A549 (cell line): ENCODE data around the gene RAPGEF6. TPM values are rescaled to one million over a fixed set of nuclear protein-coding genes. Genes with fewer than 3 reads are reported as not detected.

Experiments
- ATAC-seq, 2 experiments: fragments of 200-7000 bp in 1 of 2; fragments of >200 bp in 1 of 2; cut with Nextera tagmentation in 1 of 2; cut with Tn5 transposase in 1 of 2; 3 replicates each; pipeline versions ENCODE4 v1.8.0 to v1.9.1; 2018 to 2020; ENCODE audit warnings: mild to moderate bottlenecking in 1 of 2, moderate library complexity in 1 of 2
- CTCF ChIA-PET: fragments of 300-600 bp; sonication (Branson Sonifier 250); formaldehyde crosslinking; extraction: SDS; loops from one replicate; lab custom pipeline; 2021; ENCODE audit warnings: antibody characterized with exemption, inconsistent platforms; lab: Yijun Ruan, JAX
- POLR2A ChIA-PET: fragments of 350-600 bp; formaldehyde crosslinking; extraction: SDS; loops from one replicate; lab custom pipeline; 2021; ENCODE audit warnings: antibody characterized with exemption, inconsistent platforms; lab: Yijun Ruan, JAX
- DNase-seq, 2 experiments: peaks; one replicate each; pipeline versions ENCODE4 v3.0.0 to v3.0.0-alpha.2; 2011 to 2016; ENCODE audit warnings: low read depth in 1 of 2, low spot score in 1 of 2
- FAIRE-seq: peaks from 2 replicates; lab custom pipeline; 2011; peaks lifted over from hg19 to GRCh38; lab: Jason Lieb, UNC
- H3K27ac ChIP-seq, 2 experiments: fragments of >200 bp; sonication (Bioruptor Twin); formaldehyde crosslinking; 3 replicates each; pipeline ENCODE4 v1.5.1; 2016 to 2017
- H3K4me1 ChIP-seq: fragments of >200 bp; sonication (Bioruptor Twin); formaldehyde crosslinking; 3 replicates; pipeline ENCODE4 v1.6.1; 2016
- H3K4me2 ChIP-seq: fragments of >200 bp; sonication (Bioruptor Twin); formaldehyde crosslinking; 3 replicates; pipeline ENCODE4 v1.6.1; 2016
- H3K4me3 ChIP-seq: fragments of >200 bp; sonication (Bioruptor Twin); formaldehyde crosslinking; 3 replicates; pipeline ENCODE4 v1.5.1; 2016
- H3K9me3 ChIP-seq: fragments of >200 bp; sonication (Bioruptor Twin); formaldehyde crosslinking; 3 replicates; pipeline ENCODE4 v1.6.1; 2016
- BCL3 ChIP-seq: fragments of >200 bp; sonication (Bioruptor Twin); formaldehyde crosslinking; IDR thresholded peaks from 3 replicates; pipeline ENCODE4 v1.6.1; 2016
- BHLHE40 ChIP-seq: IDR thresholded peaks from 2 replicates; pipeline ENCODE4 v1.6.1; 2012; ENCODE audit warnings: low read depth, low read length, inconsistent platforms
- CBX2 ChIP-seq: fragments of 200-600 bp; sonication (generic); IDR thresholded peaks from 2 replicates; pipeline ENCODE4 v1.6.1; 2016; ENCODE audit warnings: low read depth, mild to moderate bottlenecking, borderline replicate concordance
- CBX8 ChIP-seq: fragments of 200-600 bp; sonication (generic); IDR thresholded peaks from 2 replicates; pipeline ENCODE4 v1.6.1; 2016
- CHD2 ChIP-seq: fragments of 150-350 bp; IDR thresholded peaks from 2 replicates; pipeline ENCODE4 v1.6.1; 2014; ENCODE audit warnings: low read length; ENCODE audit not compliant: partially characterized antibody
- CHD4 ChIP-seq: fragments of 200-600 bp; sonication (generic); IDR thresholded peaks from 2 replicates; pipeline ENCODE4 v1.6.1; 2016; ENCODE audit warnings: antibody characterized with exemption, mild to moderate bottlenecking, borderline replicate concordance
- CTCF ChIP-seq: fragments of >200 bp; sonication (Bioruptor Twin); formaldehyde crosslinking; IDR thresholded peaks from 3 replicates; pipeline ENCODE4 v1.5.1; 2016
- E2F6 ChIP-seq: IDR thresholded peaks from 2 replicates; pipeline ENCODE4 v1.6.1; 2012; ENCODE audit warnings: low read depth, borderline replicate concordance
- EHMT2 ChIP-seq: fragments of 200-600 bp; sonication (generic); IDR thresholded peaks from 2 replicates; pipeline ENCODE4 v1.6.1; 2016; ENCODE audit warnings: antibody characterized with exemption, low read depth, mild to moderate bottlenecking, moderate library complexity
- EP300 ChIP-seq, 2 experiments: fragments of >200 bp; sonication (Bioruptor Twin); formaldehyde crosslinking; IDR thresholded peaks; 2 replicates in 1 of 2; 3 replicates in 1 of 2; pipeline ENCODE4 v1.6.1; 2016 to 2017
- ESRRA ChIP-seq: fragments of 150-350 bp; IDR thresholded peaks from 2 replicates; pipeline ENCODE4 v1.6.1; 2014; ENCODE audit warnings: mild to moderate bottlenecking, low read length, borderline replicate concordance
- FOXS1 ChIP-seq: fragments of 250-450 bp; sonication (Bioruptor Pico); IDR thresholded peaks from 2 replicates; pipeline ENCODE4 v1.5.0; 2020; ENCODE audit warnings: mild to moderate bottlenecking, moderate library complexity
- HDAC2 ChIP-seq: fragments of 200-600 bp; sonication (generic); IDR thresholded peaks from 2 replicates; pipeline ENCODE4 v1.6.1; 2016
- HES2 ChIP-seq: fragments of >200 bp; sonication (Bioruptor Twin); formaldehyde crosslinking; IDR thresholded peaks from 2 replicates; pipeline ENCODE4 v1.6.1; 2016
- HEYL ChIP-seq: fragments of 250-450 bp; sonication (Bioruptor Pico); IDR thresholded peaks from 2 replicates; pipeline ENCODE4 v1.8.0; 2021; ENCODE audit warnings: mild to moderate bottlenecking, moderate library complexity
- HOXA7 ChIP-seq: fragments of 250-450 bp; sonication (Bioruptor Pico); IDR thresholded peaks from 2 replicates; pipeline ENCODE4 v1.5.0; 2020; ENCODE audit warnings: mild to moderate bottlenecking, moderate library complexity
- HOXB5 ChIP-seq: fragments of 250-450 bp; sonication (Bioruptor Pico); IDR thresholded peaks from 2 replicates; pipeline ENCODE4 v1.5.0; 2020; ENCODE audit warnings: mild to moderate bottlenecking, moderate library complexity
- JUNB ChIP-seq: fragments of >200 bp; sonication (Bioruptor Twin); formaldehyde crosslinking; IDR thresholded peaks from 2 replicates; pipeline ENCODE4 v1.6.1; 2016
- MAFK ChIP-seq: fragments of 450-650 bp; IDR thresholded peaks from 2 replicates; pipeline ENCODE4 v1.6.1; 2014; ENCODE audit not compliant: partially characterized antibody
- MAZ ChIP-seq: fragments of 150-350 bp; IDR thresholded peaks from 2 replicates; pipeline ENCODE4 v1.6.1; 2014; ENCODE audit warnings: antibody characterized with exemption, low read depth, low read length, borderline replicate concordance
- MYC ChIP-seq: IDR thresholded peaks from 2 replicates; pipeline ENCODE4 v1.6.1; 2012; ENCODE audit warnings: mild to moderate bottlenecking, inconsistent platforms, low read length, improper control_type of control experiment, borderline replicate concordance
- PHF8 ChIP-seq: fragments of 200-600 bp; sonication (generic); IDR thresholded peaks from 2 replicates; pipeline ENCODE4 v1.6.1; 2016; ENCODE audit warnings: low read depth, mild to moderate bottlenecking, antibody characterized with exemption, moderate library complexity, borderline replicate concordance
- POLR2A ChIP-seq: IDR thresholded peaks from 2 replicates; pipeline ENCODE4 v1.6.1; 2012; ENCODE audit warnings: mild to moderate bottlenecking, low read length
- RAD21 ChIP-seq, 2 experiments: fragments of >200 bp in 1 of 2; sonication (Bioruptor Twin) in 1 of 2; formaldehyde crosslinking in 1 of 2; IDR thresholded peaks in 1 of 2; conservative IDR thresholded peaks in 1 of 2; 2 replicates in 1 of 2; 3 replicates in 1 of 2; pipeline ENCODE4 v1.6.1; 2012 to 2018; ENCODE audit warnings: inconsistent platforms in 1 of 2
- RARB ChIP-seq: fragments of 250-450 bp; sonication (Bioruptor Pico); IDR thresholded peaks from 2 replicates; pipeline ENCODE4 v1.8.0; 2021; ENCODE audit warnings: mild to moderate bottlenecking, moderate library complexity
- SREBF2 ChIP-seq: fragments of 450-650 bp; IDR thresholded peaks from 2 replicates; pipeline ENCODE4 v1.6.1; 2014; ENCODE audit warnings: mild to moderate bottlenecking, moderate library complexity
- TFCP2L1 ChIP-seq: fragments of 250-450 bp; sonication (Bioruptor Pico); IDR thresholded peaks from 2 replicates; pipeline ENCODE4 v1.5.0; 2021; ENCODE audit warnings: mild to moderate bottlenecking
- USF2 ChIP-seq: fragments of 450-650 bp; IDR thresholded peaks from 2 replicates; pipeline ENCODE4 v1.6.1; 2014; ENCODE audit warnings: antibody characterized with exemption
- ZNF302 ChIP-seq: fragments of 250-450 bp; sonication (Bioruptor Pico); IDR thresholded peaks from 2 replicates; pipeline ENCODE4 v1.9.0; 2021; ENCODE audit warnings: inconsistent platforms, mild to moderate bottlenecking, moderate library complexity
- WGBS: methylation state at CpG from one replicate; pipeline ENCODE4 v1.1.6; 2017; ENCODE audit errors: missing lambda C conversion rate; 5-methylcytosine and 5-hydroxymethylcytosine counted together
- polyA plus RNA-seq, 4 experiments: library from polyadenylated mRNA; depleted of rRNA in 3 of 4; stranded (reverse); fragments of >200 nt; fragmentation: RNase III in 1 of 4; extraction: RNeasy Plus Mini Kit Qiagen cat#74134 plus additional on column Dnase treatment in 1 of 4; gene quantifications; 2 replicates in 3 of 4; 3 replicates in 1 of 4; pipeline ENCODE4 v1.2.3, GENCODE V29; 2011 to 2017

RAPGEF6 gene
- polyA plus RNA-seq, 2 of the 4 experiments (the other 2 are of a cell fraction): 5.9 to 15.2 TPM

- TF ChIP-seq RARB (CRISPR knock-in tag) (no peak), CTCF (no peak), SREBF2 (no peak), HEYL (CRISPR knock-in tag) (no peak)
Measured at GRCh38 chr5:131619102-131619501, 15.9 kb downstream of the RAPGEF6 start (continued).

GRCh38 chr5:131617140-131617822, 17.7 kb downstream of the RAPGEF6 start:
- FAIRE-seq (no peak), DNase-seq (no peak), ATAC-seq (no peak)
- 80% methylated on average over 11 of the region's 11 CpGs for WGBS
- no peak overlapping the region for H3K4me3 ChIP-seq
- no peak overlapping the region for H3K27ac ChIP-seq
- TF ChIP-seq CBX2 (no peak), TFCP2L1 (CRISPR knock-in tag) (no peak), ESRRA (no peak), BHLHE40 (no peak), HES2 (no peak), MAFK (no peak), HOXB5 (no peak), JUNB (no peak), CBX8 (no peak), RARB (CRISPR knock-in tag) (no peak), FOXS1 (CRISPR knock-in tag) (no peak), HOXA7 (CRISPR knock-in tag) (no peak)
- ChIA-PET CTCF (interaction anchor here (0.5 to 4.2 kb wide), 3 partner anchors 28 to 96 kb away, joined by 3 to 18 read pairs (median 3); no protein-coding TSS in a partner anchor), POLR2A (no interaction called here)
- no peaks in the 10 kb centered on the region for H3K9me3 ChIP-seq
- peaks cover 3% of the 10 kb centered on the region; the same call in 1 of the 3 replicates for H3K4me1 ChIP-seq
- H3K4me2 ChIP-seq: no peak overlapping the region

- ChIA-PET POLR2A (no interaction called here), CTCF (interaction anchor here (0.7 to 4.2 kb wide), 5 partner anchors 13 to 320 kb away, joined by 3 to 18 read pairs (median 4); no protein-coding TSS in a partner anchor)
- no peak for TF ChIP-seq POLR2A
- TF ChIP-seq ZNF302 (CRISPR knock-in tag): no peak
- TF ChIP-seq MAFK: no peak
- no peak for TF ChIP-seq FOXS1 (CRISPR knock-in tag)
- no peak for TF ChIP-seq E2F6
- no peak for TF ChIP-seq RARB (CRISPR knock-in tag)
- TF ChIP-seq EHMT2: no peak
- TF ChIP-seq CHD2: no peak
- TF ChIP-seq HES2: no peak
- no peak for TF ChIP-seq MYC
- TF ChIP-seq PHF8: no peak
- TF ChIP-seq TFCP2L1 (CRISPR knock-in tag): no peak
- TF ChIP-seq RAD21 (conservative IDR thresholded peaks at IDR 0.05 in 1 of 2, IDR thresholded peaks at IDR 0.05 in 1 of 2): no peak
- TF ChIP-seq CHD4: no peak
- no peak for TF ChIP-seq USF2
- no peak for TF ChIP-seq HOXA7 (CRISPR knock-in tag)
- TF ChIP-seq EP300 (IDR thresholded peaks at IDR 0.05): no peak
- no peak for TF ChIP-seq MAZ
- no peak for TF ChIP-seq HDAC2
- TF ChIP-seq BCL3: no peak
- no peak overlapping the region for H3K4me2 ChIP-seq
- no peak for DNase-seq
- H3K4me1 ChIP-seq: peaks cover 4% of the 10 kb centered on the region; the same call in 2 of the 3 replicates
- WGBS: 97% methylated on average over 2 of the region's 2 CpGs
- no peak for FAIRE-seq
- H3K27ac ChIP-seq: no peak overlapping the region
- no peak overlapping the region for H3K4me3 ChIP-seq
- no peaks in the 10 kb centered on the region for H3K9me3 ChIP-seq
- ATAC-seq: no peak
Measured at GRCh38 chr5:131615957-131616356, 19.1 kb downstream of the RAPGEF6 start.
